Measurements from ENCODE around the gene CYB5R2.
"Not testable (repeated sequence)": the region's sequence is repeated elsewhere in the genome, so short reads cannot be mapped to it uniquely, and the experiment has no call there.

The CYB5R2 gene

DNA sequence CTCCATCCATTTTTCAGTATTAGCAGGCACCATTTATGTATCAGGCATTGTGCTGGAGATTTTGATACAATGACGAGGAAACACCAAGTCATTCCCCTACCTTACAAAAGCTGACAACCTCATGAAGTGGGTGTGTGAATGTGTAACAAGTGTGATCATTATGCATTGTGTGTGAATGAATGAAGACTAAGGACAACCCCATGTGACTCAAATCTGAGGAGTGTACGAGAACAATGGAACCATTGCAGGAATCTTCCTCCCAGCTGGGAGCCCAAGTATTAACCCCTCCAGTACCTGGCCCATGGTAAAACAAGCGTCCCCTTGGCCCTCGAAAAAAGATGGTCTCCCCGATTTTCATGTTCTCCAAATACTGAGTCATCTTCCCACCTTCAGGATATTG is 4.4 kb downstream of the CYB5R2 start:
- DNase-seq (ENCODE audit: low read depth), result no peak

DNA sequence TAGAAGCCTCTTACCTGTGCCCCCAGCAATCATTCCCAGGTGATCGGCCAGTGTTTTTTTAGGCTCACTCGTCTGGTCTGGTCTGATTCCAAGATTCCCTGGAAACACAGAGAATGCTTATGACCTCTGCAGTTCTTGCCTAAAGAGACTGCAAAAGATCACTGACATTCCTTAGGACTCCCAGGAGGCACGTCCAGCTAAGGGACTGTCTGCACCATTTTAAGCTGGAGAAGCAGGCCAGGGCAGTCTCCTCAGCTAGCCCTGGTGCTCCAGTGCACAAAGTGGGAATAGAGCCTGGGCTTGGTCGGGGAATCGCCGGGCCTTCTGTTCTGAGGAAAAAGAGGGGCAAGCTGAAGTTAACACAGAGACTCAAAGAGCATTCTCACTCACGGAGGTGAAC is 4.8 kb downstream of the CYB5R2 start:
- no peak for DNase-seq (ENCODE audit: low read depth)

GRCh38 chr11:7667460-7667859 is 5.8 kb downstream of the CYB5R2 start:
- no peak for DNase-seq (ENCODE audit: low read depth)

- DNase-seq (ENCODE audit: low read depth), result no peak
These were observed 6.9 kb downstream of the CYB5R2 start for GRCh38 chr11:7666292-7666866.

GRCh38 chr11:7665473-7666291 is 7.6 kb downstream of the CYB5R2 start:
- DNase-seq (ENCODE audit: low read depth), result no peak

GRCh38 chr11:7664867-7665266 is 8.4 kb downstream of the CYB5R2 start:
- no peak for DNase-seq (ENCODE audit: low read depth)

- not testable (repeated sequence) for DNase-seq (ENCODE audit: low read depth)
These were observed 9.8 kb downstream of the CYB5R2 start for GRCh38 chr11:7663531-7663930.

- no peak for DNase-seq (ENCODE audit: low read depth)
These were observed 15.8 kb downstream of the CYB5R2 start for GRCh38 chr11:7657306-7658025.

DNA sequence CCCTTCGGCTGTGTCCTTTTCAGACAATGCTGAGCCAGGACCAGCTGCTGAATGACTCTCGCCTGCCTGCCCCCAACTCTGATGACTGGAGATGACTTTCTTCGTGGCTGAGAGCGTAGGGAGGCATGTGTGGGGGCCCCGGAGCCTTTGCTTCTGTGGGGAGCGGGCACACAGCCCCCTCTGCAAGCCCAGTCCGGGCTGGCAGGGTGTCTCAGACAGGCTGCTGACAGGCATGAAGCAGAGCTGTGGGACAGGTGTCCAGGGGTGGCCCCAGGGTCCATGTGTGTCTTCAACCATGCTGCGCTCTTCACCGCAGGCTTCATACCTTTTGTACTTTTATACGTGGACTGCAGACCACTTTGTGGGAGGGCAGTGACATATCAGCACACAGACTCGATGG is 16.6 kb downstream of the CYB5R2 start:
- DNase-seq (ENCODE audit: low read depth), result no peak

DNA sequence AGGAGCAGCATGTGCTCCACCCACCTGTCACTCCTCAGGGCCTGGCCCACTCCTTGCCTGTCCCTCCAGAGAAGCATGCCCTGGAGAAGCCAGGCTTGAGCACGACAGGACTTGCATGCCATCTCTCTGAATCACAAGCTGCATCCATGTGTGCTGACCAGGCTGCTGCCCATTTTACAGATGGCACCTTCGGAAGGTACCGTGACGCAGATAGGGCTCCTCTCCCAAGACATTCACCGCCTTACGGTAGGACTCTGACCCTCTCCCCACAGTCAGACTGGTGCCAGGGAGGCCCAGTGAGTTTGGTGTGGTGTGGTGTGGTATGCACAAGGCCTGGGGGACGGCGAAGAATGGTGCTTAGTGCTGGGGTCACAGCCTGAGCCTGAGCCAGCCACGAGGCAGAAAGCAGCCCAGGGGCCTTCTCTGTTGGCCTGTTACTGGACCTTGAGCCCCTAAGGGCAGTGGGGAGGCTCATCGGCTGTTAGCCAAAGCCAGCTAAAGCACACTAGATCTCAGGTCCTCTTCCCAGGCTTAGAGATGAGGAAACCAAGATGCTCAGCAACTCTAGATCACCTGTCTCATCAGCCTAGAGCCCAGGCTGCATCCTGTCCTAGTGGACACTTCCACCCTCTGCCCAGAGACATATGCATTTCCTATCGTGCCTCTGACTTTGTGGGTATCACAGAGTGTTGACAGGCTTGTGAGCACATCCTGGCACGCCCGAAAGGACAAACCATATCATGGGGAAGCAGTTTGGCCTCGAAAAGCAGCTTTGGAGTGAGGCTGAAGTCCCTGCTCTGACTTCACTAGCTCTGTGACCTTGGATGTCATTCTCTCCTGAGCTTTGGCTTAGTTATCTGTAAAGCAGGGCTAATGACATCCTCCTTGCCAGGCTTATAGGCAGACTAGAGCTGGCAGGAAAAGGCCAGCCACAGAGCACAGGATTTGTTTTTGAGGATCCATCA is 17.8 kb downstream of the CYB5R2 start:
- no peak for DNase-seq (ENCODE audit: low read depth)

GRCh38 chr11:7654195-7654705 is 19.1 kb downstream of the CYB5R2 start:
- no peak for DNase-seq (ENCODE audit: low read depth)

DNA sequence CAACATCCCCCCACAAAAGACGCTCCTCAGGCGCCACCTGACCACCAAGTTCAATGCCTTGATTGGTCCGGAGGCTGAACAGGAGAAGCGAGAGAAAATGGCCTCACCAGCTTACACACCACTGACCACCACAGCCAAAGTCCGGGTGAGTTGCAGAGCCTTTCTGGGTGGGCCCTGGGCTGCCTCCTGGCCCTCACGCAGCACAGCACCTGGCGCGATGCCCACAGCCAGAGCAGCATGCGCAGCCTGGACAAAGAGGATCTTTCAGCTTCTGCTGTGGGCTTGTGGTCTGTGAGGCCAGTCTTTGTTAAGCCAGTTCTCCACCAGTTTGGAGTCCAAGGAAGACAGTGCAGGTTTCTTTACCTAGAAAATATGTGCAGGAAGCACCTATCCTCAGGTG is 21.6 kb downstream of the CYB5R2 start:
- no peak for DNase-seq (ENCODE audit: low read depth)

GRCh38 chr11:7651140-7651551 is 22.2 kb downstream of the CYB5R2 start:
- DNase-seq (ENCODE audit: low read depth), result no peak

DNA sequence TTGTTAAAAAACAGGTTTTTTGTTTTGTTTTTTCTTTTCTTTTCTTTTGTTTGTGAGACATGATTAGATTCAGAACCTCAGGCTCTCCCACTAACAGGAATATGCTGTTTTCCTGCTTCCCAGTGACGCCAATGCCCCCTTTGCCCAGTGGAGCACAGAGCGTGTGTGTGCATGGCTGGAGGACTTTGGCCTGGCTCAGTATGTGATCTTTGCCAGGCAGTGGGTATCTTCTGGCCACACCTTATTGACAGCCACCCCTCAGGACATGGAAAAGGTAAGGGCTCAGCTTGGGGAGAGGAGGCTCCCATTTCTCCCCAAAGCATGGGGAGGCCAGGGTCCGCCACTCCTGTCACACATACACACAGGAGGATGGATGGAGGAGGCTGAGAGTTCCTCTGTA is 25.0 kb downstream of the CYB5R2 start:
- DNase-seq (ENCODE audit: low read depth), result no peak

DNA sequence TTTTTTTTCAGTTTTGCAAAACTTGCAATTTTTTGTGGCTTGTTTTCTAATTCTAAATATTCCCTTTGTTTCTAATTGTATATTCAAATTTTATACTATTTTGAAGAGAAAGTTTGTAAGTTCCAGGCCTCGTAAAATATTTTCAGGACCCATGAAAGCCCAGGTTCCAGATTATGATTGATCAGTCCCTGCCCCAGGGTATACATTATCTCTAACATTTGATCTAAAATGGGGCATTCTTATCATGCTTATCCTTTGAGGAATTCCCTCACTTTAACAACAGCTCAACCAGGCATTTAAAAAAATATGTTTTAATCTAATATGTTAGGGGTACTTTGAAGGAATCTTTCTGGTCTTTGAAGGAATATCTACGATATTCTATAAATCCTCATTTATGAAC is 26.4 kb downstream of the CYB5R2 start:
- no peak for DNase-seq (ENCODE audit: low read depth)

DNA sequence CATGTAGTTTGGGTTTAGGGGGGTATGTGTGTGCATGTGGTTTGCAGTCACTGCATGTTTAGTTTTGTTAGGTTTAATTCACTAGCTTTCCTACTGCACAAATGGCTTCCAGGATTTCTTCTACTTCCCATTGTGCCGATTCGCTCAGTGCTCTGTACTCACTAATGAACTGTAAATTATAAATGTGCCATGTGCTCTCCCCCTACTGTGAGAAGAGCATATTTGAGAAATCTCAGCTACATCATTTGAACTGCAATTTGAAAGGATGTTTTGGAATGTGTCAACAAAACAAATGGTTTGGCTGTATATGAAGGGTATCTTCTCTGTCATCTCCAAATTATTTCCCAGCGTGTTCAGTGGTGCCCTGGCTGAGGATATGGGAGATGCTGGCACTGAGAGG is 28.1 kb downstream of the CYB5R2 start:
- no peak for DNase-seq (ENCODE audit: low read depth)

GRCh38 chr11:7643314-7643713 is 30.0 kb downstream of the CYB5R2 start:
- no peak for DNase-seq (ENCODE audit: low read depth)

DNA sequence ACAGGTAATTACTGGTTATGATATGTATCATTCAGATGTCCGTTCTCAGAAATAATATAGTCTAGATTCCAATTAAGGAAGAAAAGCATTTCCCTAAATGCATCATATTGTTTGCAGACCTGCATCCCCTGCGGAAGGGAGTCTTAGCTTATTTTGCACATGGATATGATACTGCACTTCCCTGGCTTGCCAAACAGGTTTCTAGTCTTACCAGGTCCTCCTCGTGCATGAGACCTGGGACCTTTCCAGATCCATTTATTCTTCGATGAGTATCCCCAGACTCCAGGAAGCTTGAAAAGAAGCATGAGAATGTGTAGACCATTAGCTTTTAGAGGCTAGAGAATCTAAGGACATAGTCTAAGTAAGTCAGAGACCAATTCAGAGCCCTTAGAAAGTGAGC is 30.6 kb downstream of the CYB5R2 start:
- no peak for DNase-seq (ENCODE audit: low read depth)

DNA sequence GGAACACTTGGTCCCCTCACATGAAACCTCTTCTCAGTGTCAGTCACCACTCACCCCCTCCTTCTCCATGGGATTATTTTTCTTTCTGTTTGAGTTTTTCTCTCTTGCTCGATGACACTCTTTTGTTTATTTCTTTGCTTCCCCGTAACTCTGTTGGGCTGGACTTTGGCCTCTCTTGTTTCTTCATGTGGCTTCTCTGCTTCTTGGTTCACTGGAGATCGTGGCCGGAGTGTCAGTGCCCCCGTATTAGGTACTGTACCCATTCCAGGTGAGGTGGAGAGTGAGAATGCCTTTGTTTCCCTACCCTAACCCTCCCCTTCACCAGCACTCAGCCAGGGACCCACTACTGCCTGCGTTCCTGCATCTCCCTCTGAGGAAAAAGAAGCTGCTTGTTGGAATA is 32.5 kb downstream of the CYB5R2 start:
- DNase-seq (ENCODE audit: low read depth), result no peak

GRCh38 chr11:7639643-7640025 is 33.7 kb downstream of the CYB5R2 start:
- no peak for DNase-seq (ENCODE audit: low read depth)

DNA sequence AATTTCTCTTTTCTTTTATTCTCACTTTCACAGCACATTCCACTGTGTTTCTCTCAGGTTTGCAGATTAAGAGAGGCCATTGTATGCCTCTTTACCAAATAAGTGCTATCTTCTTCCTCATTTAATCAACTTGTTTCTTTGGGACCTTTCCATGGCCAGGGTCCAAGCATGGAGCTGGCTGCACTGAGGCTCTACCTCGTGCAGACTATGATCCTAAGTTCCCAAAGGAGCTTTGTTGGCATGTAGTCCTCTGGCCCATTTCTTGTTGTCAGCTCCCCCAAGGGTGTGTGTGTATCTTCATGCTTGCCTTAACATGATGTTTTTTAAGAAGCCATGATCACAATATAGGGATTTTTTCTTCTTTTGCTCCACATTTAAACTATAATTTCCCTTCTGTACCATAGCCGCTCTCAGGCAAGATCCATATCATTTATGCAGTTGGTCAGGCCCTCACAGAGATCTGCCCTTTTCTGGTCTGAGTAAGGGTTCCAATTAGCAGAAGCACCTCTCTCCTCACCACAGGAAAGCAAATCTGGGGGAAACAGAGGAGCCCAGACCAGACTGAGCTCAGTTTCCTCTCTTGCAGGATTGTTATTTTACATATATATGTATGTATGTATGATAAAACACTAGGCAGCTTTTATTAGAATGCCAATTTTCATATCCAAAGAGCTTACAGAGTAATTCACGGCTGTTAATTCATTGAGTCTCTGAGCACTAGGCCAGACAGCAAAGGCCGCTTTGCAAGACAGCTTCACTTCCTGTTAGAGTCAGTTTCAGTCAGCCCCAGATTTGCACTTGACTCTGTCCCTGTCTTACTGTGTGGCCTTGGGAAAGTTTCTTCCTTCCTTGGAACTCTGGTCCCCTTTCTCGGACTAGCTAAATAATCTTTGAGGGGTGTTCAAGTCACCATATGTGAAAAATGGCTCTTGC is 34.3 kb downstream of the CYB5R2 start:
- no peak for DNase-seq (ENCODE audit: low read depth)

All from non-pigmented ciliary epithelial cell (primary cell).